Retina (tissue), 1 donor: ENCODE data around the gene FCHSD1.
A peak's percentile ranks its signal among the peaks of the same experiment; 100 is the strongest.

Source experiments
- DNase-seq: peaks from one replicate; pipeline ENCODE4 v3.0.0-alpha.2; 2016

The FCHSD1 gene

DNA sequence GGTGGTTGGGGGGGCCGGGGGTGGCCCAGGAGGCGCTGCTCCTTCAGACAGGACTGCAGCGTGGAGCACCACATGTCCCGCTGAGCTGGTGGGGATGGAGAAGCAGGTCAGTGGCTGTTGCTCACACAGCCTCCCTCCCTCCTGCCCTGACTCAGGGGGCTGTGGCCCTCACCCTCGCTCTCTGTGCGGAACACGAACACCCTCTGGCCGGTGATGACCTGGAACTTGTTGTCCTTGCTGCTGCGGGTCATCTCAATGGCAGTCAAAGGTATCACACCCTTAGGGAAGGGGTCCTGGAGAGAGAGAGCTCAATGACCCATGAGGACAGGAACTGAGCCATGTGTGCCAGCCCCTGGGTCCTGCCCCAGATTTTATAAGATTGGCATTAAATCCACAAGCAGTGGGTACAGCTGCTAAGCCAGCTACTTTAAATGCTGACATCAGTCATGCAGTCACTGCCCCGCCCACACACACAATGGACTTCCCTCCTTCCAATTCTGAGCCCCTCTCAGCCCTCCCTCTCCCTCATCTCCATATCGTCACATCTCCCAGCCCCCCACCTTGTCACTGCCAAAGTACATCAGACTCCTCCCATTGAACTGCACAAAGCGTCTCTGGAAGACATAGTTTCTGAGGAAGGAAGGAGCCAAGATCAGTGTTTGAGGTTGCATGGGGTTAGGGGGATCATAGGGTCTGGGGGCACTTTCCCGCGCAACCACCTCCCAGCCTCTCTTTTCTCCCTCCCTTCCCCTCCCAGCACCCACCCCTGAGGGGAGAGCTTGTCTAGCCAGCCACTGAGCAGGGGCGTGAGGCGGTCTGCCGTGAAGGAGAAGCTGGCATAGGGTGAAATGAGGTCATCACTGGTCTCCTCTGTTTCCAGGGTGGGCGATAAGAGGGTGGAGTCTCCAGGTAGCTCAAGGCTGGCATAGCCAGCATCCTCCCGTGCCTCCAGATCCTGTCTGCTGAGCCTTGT lies 21.9 kb upstream of the FCHSD1 start:
- DNase-seq = peak; percentile 60

DNA sequence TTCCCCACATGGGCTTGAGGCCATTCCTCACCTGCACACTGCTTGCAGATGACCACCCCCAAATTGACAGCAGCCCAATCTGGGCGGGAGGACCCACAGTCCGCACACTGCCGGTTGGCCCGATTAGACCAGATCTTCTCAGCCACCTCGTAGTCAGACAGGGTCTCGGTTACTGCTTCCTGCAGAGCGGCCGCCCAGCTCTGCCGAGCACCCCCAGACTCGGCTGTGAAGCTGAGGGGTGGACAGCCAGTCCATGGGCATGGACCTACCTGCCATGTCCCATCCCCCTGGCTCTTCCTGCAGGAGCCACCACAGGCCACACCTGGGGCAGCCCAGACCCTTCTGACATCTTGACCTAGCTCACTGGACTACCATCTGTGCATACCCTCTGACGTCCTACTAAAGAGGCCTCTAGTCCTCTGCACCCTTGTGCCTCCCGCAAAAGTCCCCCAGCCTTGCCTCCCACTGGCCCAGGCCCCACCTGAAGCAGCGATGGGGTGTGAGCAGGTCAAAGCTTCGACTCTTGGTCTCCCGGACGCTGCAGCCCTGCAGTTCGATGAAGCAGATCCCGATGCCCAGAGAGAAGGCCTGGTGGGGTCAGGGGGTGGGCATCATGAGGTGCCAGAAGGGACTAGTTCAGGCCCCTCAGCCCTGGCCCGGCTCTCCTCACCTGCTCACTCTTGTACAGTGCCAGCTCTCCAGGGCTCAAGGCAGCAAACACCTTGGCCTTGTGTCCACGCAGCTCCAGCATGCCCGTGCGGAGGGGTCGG lies 21.0 kb upstream of the FCHSD1 start:
- no peak for DNase-seq

DNA sequence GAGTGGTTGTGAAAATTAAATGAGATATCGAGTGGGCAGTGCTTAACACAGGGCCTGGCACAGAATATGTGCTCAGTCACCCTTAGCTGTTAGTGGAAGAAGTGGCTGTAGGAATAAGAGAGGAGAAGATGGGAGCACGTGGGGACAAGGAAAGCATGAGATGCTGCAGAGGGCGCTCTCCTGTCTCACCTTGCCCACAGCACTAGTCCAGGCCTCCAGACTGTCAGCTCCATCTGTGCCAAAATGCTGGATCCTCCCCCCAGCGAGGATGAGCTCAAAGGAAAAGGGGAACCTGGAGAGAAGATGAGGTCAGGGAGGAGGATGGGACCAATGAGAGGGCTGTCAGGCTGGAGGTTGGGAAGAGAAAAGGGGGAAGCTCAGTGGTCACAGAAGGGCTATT lies 18.3 kb upstream of the FCHSD1 start:
- DNase-seq = no peak

DNA sequence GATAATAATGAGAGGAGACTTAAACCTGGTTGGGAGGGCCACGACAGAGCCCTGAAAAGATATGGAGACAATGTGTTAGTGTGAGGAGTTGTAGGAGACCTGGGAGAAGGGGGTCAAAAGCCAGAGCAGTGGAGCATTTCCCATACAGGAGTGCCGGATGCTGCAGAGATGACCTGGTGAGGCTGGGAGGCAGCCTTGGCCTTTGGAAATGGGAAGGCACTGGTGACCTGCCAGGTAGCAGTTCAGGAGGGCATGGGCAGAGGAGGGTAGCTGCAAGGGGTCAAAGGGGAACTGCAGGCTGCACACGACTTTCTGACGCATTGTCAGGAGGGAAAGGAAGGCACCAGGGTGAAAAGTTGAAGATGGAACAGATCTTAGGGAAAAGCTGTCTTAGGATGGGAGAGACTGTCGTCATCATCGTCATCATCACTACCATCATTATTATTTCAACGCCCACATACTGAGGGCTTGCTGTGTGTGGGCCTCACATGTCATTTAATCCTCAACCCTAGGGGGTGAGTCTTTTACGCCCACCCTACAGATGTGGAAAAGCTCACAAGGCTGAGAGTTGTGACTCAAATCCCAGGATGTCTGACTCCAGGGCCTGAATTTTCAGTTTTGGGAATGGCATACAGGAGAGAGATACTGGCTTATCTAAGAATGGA lies 17.5 kb upstream of the FCHSD1 start:
- DNase-seq = no peak

DNA sequence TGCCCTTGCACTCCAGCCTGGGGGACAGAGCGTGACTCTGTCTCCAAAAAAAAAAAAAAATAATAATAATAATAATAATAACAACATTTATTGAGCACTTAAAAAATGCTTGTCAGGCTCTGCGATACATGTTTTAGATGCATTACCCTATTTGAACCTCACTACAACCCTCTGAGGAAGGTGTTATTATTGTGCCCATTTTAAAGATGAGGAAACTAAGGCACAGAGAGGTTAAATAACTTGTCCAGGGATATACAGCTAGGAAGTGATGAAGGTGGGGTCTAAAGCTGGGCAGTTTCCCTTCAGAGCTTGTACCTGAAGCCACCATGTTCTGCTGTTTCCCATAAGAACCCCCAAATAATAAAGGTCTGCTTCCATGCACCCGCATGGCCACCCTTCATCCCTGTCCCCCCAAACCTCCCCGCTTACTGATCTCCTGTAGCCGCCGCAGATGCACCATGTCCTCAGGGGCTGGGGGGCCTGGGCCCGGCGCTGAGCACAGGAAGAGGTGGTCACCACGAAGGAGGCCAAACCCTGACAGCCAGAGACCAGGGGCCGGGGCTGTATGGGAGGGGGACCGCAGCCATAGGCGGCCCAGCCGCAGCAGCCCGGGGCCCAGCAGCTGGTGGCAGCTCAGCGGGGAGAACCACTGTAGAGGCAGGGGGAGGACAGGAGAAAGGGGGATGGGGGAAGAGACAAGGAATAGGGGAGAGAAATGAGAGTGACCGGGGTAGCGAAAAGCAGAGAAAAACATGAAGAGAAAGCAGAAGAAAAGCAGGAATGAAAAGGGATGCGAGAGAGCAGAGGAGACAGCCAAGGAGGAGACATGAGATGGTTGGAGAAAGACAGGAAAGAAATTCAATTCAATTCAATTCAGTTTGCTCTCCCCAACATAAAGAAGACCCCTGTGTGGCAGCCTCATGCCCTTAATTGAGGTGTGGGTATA lies 15.1 kb upstream of the FCHSD1 start:
- no peak for DNase-seq

DNA sequence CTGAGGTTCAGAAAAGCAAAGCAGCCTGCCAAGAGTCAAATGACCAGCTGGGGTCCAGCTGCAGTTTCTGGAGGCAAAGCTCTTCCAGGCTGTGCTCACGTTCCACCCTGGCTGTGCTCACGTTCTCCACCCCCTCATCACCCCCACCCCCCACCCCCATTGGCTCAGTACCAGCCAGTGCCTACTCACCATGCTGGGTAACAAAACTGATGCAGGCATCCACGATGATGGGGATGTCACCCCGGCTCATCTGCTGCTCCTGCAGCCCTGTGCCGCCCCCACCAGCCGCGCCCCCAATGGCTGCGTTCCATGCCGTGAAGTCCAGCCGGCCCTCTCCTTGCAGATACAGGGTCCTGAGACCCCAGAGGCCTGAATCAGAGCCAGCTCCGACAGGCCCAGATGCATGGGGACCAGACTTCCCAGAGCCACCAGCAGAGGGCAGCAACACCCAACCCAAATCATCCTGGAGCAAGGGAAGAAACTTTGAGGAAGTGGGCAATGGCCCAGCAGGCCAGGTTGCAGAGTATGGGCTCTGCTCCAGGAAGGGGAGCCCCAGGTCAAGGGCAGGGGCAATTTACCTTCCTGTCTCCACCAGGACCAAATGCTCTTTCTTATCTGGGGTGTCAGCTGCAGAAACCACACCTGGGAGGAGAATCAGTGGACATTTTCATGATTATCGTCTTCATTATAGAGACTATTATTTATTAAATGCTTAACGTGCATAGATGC lies 13.7 kb upstream of the FCHSD1 start:
- peak; percentile 87 for DNase-seq

DNA sequence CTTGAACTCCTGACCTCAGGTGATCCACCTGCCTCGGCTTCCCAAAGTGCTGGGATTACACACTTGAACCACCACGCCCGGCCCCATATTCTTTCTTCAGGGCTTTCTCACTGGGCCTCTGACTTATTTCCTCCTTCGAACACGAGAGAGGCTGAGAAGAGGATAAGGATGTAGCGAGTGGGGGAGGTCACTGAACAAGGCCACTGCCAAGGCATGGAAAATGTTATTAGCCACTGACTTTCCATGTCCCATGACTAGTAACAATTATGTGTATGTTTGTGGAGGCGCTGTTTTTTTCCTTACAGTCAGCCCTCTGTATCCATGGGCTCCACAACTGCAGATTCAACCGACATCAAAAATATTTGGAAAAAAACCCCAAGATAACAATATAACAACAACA lies 12.3 kb upstream of the FCHSD1 start:
- no peak for DNase-seq

DNA sequence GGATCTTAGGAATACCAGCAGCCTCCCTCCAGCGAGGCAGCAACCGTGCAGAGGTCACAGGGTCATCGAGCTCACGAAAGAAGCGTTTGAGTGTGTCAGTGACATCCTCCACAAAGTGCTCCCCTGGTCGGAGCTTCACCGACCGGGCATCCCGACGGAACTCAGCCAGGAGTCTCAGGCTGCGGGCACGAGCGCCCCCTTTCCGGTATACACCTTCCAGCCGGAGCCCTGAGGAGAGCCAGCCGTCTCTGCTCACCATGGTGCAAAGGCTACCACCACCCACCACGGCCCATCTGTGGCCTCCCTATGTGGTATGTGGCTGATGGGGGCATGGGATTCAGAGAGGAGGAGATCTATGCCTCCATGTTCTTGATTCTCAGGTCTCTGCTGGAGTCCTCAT lies 10.8 kb upstream of the FCHSD1 start:
- no peak for DNase-seq

DNA sequence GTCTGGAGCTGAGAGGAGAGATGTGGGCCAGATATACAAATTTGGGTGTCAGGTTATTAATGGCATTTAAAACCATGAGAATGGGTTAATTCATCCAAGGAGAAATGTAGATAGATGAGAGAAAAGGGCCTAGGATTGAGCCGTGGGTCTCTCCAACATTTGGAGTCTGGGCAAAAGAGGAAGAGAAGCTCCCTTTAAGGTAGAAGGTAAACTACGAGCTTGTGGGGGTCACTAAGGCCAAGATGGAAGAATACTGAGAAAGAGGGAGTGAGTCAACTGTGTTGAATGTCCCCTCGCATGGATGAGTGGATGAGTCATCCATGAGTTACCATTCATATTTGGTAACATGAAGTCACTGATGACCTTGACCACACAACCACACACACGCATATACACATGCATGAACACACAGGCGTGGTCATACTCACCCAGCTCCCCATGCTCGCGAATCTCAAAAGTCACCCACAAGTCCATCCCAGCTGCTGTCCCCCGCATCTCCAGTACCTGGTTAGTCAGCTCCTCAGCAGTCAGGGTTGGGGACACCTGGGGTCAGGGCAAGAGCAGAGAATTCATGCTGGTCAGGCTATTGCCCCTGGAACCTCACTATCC lies 6.8 kb upstream of the FCHSD1 start:
- DNase-seq = no peak

DNA sequence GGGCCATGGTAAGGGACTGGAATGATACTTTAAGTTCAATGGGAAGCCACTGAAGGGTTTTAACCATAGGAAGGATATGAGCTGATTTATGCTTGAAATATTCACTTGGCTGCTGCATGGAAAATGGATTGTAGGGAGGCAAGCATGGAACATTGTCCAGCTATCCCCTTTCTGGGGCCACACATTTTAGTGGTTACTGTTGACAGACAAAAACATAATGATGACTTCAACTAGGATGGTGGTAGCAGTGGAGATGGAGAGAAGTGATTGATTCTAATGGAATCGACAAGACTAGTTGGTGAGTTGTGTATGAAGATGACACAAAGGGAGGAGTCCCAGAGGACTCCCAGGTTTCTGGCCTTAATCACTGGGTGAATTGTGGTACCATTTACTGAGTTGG lies 6.2 kb upstream of the FCHSD1 start:
- DNase-seq = no peak

DNA sequence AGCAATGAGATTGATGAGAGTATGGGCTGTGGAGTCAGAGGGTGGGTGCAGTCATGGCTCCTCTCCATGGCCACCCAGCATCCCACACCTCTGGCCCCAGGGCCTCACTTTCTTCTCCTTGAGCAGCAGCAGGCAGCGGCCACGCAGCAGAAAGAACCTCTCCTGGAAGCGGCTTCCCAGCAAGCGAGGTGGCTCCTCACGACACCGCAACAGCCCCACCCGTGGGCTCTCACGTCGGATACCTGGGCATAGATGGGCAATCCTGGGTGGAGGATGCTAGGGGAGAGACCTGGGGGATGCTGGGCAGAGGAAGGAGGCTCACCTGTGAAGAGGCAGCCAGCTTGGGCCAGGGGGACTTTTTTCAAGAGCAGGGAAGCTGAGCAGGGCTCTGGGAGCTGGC lies 5.2 kb upstream of the FCHSD1 start:
- no peak for DNase-seq

DNA sequence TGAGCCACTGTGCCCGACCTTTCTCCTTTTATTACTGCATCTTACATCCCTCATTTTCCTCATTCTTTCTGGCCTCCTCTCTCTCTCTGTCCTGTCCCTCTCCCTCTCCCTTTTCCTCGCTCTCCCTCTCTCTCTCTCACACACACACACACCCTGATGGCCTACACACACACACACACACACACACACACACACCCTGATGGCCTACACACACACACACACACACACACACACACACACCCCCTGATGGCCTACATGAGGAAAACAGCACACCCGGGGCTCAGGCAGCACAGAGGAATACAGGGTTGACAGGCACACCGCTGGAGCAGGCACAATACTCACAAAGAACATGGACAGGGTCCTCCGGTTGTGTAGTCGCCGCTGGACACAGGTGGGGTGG lies 3.8 kb upstream of the FCHSD1 start:
- no peak for DNase-seq

DNA sequence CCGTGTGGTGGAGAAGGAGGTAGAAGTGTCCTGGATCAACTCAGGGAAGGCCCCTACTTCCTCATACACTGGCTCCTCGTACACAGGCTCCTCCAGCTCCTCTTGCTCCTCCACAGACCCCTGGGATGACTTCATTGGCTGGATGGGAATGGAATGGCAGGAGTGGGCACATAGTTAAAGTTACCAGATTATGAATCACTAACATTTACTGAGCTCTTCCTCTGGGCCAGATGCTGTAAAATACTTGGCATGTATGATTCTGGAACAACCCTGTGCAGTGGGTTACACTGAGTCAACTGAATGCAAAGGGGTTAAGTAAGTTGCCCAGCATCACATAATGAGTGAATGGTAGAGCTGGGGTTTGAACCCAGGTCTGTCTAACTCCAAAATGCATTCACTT lies 3.1 kb upstream of the FCHSD1 start:
- no peak for DNase-seq

DNA sequence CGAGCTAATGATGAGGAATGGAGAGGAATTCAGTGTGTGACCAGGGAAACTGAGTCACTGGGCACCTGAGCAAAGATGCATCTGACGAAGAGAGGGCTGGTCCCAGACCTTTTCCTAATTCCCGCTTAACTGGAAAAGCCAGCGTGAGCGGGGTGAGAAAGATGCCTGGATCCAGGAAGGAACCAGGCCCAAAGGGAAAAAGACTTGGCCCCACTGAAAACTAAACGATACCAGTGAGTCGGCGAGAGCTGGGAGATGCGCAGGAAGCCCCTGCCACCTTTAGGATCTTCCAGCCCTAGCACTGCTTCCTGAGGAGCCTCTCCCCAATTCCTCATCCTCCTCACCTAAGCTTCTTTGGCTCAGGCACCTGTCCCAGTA lies 499 bp upstream of the FCHSD1 start:
- DNase-seq = no peak

DNA sequence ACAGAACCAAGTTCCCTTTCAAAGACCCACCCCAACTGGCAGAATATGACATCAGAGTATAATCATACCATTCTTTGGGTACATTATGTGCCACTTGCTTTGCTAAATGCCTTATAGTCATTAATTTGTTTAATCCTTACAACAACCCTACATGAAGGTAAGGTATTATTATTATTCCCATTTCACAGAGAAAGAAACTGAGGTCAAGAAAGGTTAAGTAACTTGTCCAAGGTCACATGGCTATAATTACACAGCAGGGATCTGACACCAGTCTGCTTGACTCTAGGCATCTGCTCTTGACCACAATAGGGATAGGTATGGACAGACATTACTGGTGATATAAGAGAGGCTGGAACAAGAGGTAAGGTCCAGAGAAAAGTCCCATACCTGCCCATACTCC lies 1.2 kb downstream of the FCHSD1 start:
- no peak for DNase-seq

DNA sequence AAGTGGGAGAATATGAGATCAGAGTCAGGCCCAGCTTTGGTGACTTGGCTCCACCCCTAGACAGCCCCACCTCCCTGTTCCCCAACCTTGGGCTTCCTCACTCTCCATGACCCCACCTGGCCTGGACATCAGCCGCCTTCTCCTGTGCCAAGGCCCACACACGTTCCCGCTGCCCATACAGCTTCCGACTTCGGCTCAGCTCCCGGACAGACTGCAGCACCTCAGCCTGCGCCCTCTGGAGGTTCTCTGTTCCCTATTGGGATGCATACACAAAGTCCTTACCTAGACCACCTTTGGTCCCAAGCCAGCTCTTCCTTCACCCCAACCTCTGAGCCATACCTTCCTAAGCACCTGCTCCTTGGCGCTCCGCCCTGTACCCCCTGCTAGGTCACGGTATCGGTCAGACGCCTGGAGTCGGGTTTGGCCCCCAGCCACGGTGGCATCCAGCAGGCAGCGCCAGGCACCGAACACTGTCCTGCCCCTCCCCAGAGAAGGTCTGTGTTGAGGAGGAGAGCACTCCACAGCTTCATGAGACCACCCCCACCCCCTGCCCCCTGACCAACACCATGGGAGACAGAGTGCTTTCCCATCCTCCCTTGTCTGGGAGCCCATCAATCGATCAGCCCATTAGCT lies 2.0 kb downstream of the FCHSD1 start:
- DNase-seq = no peak

DNA sequence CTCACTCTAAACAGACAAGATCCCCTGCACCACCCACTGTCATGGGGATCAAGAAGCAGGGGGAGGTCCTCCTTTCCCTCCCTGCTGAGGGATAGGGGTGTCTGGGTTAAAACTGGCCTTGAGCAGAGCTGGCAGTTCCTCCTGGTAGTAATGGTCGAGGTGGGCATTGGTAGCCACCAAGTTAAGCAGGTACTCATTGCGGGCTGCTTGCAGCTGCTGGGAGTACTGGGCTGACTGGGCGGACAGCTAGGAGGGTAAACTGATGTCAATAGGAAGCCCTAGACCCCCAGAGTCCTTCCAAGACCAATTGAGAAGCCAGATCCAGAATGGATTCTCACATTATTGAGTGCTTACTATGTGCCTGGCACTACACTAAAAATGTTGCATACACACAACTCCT lies 3.4 kb downstream of the FCHSD1 start:
- no peak for DNase-seq

DNA sequence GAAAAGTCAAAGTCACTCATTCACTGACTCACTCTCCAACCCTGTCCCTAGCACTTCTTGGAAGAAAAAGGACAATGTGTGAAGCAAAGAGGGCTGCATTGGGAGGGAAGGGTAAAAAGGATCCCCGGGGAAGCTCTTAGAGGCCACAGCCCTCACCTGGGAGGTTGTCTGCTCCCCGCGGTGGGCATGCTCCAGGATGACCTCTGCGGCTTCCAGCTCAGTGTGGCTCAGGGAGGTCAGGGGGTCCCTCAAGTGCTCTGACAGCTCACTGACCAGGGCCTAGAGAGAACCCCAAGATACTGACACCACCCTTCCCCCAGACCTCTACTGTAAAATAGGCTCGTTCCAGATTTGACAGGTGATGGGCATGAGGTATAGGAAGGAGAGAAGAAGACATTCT lies 4.0 kb downstream of the FCHSD1 start:
- no peak for DNase-seq

DNA sequence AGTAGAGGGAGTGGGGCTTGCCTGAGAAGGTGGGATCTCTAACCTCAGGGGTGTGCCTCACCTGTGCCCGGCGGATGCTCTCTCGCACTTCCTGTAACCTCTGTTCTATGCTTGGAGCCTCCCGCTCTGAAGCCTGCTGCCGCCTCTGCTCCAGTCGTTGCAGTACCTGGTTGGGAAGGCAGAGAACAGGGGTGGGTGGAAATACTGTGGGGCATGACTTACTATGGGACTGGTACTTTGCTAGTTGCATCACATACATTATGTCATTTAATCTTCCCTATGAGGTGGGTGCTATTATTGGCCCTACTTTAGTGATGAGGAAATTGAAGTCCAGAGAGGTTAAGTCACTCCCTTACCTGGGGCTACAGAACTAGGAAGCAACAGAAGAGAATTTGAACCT lies 5.2 kb downstream of the FCHSD1 start:
- DNase-seq = no peak

DNA sequence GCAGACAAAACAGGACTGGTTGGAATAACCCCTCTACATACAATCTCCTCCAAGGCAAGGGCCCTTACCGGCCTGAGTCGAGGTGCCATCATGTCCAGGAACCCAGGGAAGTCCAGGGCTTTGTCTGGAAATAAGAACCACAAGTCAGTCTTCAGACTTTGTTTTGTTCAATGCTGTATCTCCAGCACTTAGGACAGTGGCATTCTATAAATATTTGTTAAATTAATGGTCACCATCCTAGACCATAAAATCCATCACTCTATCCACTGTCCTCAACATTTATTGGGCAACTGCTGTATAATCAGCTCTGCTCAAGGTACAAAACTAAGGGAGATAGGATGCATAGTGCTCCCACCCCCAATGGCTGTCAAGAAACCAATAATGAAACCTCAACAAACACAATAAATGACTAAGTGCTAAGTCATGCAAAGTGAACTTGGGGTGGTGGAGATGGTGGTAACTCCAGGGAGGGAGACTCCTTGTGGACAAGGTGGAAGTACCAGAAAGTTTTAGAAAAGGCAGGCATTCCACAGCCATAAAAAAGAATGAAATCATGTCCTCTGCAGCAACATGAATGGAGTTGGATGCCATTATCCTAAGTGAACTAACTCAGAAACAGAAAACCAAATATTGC lies 9.5 kb downstream of the FCHSD1 start:
- DNase-seq = no peak
